HPDE6-E6E7 (cell line): ENCODE measurements around the gene DYDC2.
A peak's percentile ranks its signal among the peaks of the same experiment; 100 is the strongest.

Experiments used
- DNase-seq: peaks from one replicate; pipeline ENCODE4 v3.0.0; 2011; ENCODE audit warnings: missing footprints; ENCODE audit errors: extremely low spot score

DYDC2 gene

DNA sequence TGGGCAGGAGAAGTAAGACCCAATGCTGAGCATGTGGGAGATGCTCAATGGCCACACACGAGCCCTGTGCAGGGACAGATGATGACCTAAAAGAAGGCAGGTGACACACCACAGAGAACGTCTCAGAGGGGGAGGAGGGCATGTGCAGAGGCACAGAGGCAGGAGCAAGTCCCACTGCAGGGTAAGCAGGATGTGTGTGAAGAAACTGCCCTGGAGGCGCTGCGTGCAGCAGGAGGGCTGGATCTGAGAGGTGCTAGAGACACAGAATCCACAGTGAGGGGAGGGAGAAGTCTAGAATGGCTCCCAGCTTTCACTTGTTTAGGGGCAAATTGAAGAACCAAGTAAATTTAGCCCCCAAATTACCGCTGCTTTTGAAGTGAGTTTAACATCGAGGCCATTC lies 14.9 kb downstream of the DYDC2 start:
- no peak for DNase-seq

DNA sequence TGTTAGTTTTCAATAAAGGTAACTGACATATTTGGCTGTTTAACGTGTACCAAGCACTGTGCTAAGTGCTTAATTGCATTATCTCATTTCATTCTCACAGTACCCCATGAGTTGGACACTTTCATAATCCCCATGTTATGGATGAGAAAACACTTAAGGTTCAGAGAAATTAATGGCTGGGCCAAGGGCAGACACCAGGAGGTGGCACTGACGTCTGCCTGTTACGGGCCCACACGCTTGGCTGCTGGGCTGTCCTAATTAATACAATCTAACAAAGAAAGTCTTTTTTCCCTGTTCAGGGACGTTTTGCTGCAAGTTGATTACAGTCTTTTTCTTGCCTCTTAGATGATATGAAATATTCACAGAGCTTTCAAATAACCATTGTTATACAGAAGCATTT lies 16.1 kb downstream of the DYDC2 start:
- DNase-seq: no peak

DNA sequence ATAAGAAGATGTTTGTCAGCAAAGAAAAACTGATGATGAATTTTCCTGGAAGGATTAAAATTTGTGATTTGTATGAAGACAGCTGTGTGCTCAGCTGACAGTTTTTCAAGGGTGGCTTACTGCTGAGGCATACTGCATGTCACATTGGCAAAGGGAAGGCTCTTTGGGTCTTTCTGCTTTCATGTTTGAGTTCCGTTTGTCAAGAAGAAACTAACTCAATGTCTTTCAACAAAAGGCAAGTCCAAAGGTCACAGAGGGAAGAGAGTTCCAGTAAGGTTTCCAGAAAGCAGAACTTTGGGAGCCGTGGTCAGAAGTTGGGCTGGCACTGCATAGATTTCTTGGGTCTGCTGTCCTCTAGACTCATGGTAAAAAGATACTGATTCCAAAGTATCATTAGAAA lies 16.9 kb downstream of the DYDC2 start:
- DNase-seq: no peak

DNA sequence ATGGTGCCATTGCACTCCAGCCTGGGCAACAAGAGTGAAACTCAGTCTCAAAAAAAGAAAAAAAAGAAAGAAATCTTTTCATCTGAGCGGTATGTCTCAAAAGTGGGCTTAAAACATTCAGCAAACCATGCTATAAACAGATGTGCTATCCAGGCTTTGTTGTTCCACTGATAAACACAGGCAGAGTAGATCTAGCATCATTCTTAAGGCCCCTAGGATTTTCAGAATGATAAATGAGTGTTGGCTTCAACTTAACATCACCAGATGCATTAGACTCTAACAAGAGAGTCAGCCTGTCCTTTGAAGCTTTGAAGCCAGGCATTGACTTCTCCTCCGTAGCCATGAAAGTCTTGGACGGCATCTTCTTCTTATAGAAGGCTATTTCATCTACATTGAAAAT lies 23.1 kb downstream of the DYDC2 start:
- DNase-seq: no peak

DNA sequence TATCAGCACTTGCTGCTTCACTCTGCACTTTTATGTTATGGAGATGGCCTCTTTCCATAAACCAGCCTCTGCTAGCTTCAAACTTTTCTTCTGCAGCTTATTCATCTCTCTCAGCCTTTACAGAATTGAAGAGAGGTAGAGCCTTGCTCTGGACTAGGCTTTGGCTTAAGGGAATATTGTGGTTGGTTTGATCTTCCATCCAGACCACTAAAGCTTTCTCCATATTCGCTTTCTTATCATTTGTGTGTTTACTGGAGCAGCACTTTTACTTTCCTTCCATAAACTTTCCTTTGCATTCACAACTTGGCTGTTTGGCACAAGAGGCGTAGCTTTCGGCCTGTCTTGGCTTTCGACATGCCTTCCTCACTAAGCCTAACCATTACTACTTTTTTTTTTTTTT lies 23.6 kb downstream of the DYDC2 start:
- no peak for DNase-seq

DNA sequence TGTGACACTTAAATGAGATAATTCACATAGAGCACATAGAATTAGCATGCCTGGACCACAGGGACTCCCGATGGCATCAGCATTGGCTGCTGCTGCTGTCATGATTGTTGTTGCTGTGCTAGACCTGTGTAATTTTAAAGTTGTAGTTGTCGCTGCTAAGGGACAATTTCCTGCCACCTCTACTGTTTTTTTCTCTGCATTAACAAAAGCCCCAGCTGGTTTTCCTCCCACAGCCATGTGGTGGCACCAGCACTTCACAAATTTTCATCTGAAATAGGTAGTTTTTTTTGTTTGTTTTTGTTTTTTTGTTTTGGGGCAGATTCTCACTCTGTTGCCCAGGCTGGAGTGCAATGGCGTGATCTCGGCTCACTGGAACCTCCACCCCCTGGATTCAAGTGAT lies 26.4 kb downstream of the DYDC2 start:
- DNase-seq: peak; percentile 43

DNA sequence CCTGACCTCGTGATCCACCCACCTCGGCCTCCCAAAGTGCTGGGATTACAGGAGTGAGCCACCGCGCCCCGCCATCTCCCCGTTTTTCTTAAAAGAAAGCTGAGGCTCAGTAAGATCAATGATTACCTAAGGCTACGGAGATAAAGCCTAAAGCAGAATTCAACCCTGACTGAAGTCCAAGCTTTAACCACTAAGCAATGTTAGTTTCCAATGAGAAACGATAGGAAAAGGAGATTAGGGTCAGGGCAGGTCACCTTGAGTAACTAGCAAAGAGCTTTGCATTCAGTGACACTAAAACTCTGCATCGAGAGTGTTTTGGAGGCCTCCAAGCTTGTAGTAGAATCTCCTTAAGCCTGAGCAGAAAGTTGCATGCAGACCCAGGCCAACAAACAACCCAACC lies 34.2 kb downstream of the DYDC2 start:
- no peak for DNase-seq

DNA sequence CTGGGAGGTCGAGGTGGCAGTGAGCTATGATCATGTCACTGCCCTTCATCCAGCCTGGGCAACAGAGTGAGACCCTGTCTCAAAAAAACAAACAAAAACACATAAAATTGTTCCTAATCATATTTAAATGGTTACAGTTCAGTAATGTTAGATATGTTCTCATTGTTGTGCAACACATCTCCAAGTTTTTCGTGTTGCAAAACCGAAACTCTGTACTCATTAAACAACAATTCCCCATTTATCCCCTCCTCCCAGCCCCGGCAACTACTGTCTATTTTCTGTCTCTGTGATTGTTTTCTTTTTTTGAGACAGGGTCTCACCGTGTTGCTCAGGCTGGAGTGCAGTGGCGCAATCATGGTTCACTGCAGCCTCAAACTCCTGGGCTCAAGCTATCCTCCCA lies 35.7 kb downstream of the DYDC2 start:
- DNase-seq: no peak

DNA sequence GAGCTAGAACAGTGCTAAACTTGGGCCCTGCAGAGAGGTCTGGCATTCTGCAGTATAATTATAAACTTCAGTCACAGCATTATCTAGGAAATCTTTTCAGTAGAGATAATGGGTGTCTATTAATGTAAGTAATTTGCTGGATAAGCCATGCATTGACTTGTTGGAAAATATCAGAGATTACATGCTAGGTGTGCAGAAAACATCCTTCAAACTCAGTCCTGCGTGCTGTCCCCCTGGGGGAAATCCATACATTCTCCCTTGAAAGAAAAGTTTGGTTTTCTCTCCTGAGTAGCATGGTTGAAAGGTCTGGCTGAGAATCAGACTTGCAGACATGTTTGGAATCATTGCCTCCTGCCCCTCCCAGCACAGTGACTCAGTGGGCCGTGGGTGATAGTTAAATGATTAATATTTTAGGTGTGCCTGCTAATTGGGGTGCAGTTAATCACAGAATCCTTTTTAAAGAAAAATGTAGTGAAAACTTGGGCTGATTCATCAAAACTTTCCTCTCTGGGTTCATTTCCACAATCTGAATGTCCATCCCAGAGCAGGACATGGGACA lies 37.9 kb downstream of the DYDC2 start:
- DNase-seq: no peak

DNA sequence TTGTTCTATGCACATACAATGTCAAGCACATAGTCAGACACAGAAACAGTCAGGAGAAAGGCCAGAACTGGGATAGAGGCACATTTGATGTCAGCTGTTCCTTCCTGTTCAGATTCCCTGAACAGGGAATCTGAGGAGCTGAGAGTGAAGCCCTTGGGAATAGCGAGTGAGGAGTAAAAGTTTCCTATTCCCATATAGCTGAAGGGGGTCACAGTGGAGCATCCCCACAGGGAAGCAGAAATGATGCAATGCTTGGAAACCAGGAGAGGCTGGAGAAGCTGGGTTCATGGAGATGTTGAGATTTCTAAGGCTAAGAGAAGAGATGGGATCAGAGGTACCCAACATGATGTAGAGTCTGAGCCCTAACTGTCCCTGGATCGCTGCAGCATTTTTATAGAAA lies 40.4 kb downstream of the DYDC2 start:
- no peak for DNase-seq

DNA sequence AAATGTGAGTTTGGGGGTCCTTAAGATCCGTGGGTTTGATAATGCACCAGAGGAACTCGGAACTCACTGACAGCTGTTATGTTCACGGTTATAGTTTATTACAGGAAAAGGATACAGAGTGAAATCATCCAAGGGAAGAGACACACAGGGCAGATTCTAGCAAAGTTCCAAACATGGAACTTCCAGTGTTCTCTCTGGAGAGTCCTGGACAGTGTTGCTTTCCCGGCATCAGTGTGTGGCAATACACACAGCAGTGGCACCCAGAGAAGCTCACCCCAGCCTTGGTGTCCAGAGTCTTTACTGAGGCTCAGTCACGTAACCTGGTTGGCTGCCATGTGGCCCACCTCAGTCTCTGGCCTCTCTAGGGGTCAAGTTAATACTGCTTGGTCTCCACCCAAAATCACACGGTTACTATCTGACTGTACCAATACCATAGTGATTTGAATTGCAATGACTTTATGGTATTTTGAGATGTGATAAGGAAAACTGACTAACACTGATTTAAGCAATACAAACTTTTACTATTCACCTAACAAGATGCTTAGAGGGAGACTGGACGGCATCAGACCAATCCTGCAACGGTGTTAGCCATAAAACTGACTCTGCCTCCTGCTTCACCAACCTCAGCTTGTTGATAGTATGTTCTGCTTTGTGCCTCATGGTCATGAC lies 43.7 kb downstream of the DYDC2 start:
- no peak for DNase-seq

DNA sequence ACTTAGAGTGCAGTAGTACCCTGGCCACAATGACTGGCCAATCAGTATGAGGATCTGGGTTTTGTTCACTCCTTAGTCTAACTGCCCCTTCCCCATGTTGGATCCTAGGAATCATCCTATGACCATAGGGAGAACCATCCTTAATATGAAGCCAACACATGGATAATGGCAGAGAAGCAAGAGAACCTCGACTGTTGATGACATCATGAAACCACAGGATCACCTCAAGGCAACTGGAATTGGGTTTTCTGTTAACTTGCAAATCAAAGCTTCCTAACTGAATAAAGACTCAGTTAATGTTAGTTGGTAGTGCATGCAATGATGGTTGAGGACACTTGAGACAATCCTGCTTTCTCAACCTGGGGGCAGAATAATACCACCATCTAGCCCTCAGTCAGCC lies 48.5 kb downstream of the DYDC2 start:
- DNase-seq: no peak

DNA sequence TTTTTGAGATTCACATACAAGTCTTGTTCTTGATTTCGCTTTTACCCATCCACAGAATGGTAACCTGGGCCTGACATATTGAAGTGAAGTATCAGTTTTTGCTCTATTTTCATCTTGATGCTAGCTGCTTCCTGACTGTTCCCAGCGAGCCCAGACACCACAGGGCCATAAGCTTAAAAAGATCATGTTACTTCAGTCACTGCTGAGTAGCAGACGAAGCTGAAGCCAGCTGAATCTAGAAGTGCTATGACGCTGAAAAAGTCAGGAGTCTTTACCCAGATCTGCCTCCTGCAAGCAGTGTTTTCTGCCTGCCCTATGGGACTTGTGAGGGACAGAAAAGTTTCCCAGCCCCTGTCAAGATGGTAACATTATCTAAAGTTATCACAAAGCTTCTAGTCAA lies 49.0 kb downstream of the DYDC2 start:
- DNase-seq: no peak

DNA sequence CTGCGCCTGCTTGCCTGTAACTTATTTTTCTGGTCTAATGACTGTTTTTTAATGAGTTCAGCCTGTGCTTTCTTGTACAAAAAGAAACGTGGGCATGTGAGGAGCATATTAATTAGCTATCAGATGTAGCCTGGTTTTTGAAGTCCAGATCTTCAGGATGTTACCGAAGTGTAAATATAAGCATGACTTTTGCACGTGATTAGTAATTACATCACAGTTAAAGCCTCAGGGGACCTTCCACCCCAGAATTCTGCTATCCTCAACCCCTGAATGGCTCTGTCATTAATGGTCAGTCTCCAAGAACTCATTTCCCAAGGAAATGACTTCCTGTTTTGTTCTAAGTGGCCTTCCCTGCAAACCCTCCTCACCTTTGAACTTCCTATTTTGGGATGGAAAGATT lies 49.6 kb downstream of the DYDC2 start:
- DNase-seq: no peak

DNA sequence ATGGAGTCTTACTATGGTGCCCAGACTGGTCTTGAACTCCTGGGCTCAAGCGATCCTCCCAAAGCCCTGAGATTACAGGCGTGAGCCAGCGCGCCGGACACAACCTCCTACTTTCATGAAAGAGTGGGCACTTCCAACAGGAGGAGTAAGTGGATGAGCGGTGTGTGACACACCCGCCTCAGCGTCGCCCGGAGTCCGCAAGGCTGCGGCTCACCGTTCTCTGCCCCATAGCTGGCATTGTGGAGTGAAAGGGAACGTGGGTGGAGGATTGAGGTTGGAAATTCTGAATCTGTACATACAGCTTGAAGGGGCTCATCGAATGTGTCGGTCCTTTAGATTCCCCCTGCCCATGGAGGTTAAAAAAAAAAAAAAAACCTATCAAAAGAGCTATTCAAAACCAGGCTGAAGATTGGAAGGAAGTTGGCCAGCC lies 51.2 kb downstream of the DYDC2 start:
- DNase-seq: no peak

DNA sequence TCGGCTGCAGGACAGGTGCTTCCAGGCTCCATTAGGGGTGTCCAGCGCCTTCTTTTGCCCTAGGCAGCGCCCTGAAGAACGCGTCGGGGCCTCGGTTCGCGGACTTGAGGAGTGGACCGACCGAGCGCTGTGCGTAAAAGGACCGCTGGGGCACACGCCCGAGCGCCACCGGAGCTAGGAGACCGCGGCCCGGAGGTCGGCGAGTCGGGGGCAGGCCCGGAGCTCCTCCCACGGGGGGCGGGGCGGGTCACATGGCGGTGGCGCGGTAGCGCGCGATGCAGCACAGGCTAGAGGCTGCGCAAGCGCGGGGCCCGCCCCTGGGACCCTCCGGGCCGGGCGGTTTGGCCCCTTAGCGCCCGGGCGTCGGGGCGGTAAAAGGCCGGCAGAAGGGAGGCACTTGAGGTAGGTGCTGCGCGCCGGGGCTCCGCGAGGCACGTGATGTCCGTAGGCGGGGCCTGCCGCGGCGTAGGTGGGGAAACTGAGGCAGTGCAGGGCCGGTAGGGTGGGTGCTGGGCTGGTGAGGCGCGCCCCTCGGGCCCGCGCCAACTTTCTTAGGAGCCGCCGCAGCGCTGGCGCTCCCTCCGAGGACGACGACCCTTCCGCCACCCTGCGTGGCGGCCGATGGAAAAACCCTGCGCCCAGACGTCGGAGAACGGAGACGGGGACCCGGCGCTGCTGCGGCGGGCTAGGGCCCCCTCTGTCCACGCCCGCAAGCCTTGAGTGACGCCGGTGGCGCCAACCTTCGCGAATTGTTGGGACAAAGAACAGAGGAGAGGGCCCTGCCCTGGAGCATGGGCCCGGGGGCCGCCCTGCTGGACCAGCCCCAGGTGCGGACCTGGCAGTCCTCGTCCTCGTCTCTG lies 51.9 kb downstream of the DYDC2 start, which contains the start of gene PRXL2A:
PRXL2A (plus strand) TSS at position 310 of the 860 bp plus-strand sequence. CDS start 11,917 bp downstream, outside the sequence.
- no peak for DNase-seq

DNA sequence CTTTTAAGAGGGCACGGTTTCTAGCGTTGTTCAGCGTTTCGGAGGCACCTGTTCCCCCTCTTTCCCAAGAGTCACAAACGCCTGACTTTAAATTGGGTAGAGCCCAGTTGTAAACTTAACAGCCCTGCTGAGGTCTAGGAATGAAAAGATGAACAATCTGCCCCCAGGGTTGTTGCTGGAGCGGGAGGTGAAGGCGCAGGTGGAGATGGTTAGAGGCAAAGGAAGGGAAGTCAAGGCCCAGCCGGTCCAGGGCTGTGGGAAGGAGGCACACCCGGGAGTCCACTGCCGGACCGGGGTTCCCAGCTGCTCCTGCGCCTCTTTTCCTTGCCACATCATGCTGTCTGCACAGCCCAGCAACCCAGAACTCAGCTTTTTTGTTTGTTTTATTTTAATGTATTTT lies 52.5 kb downstream of the DYDC2 start:
- no peak for DNase-seq

DNA sequence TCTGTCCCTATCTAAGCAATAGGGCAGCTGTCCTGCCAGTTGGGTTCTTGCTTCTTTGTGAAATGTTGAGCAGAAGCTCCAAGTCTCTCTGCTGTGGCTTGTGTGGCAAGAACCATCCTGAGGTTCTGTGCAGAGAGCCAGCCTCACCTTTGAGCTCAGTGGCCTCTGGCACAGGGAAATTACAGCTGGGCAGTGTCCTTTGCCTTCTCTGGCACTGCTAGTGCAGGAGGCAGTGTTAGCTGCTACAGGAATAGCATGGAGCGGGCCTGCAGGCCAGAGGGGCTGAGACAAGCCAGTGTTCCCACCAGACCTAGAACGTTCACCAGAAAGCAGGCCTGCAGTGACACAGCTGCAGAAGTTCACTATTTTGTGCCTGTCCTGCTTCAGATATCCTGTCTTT lies 53.5 kb downstream of the DYDC2 start:
- DNase-seq: no peak

DNA sequence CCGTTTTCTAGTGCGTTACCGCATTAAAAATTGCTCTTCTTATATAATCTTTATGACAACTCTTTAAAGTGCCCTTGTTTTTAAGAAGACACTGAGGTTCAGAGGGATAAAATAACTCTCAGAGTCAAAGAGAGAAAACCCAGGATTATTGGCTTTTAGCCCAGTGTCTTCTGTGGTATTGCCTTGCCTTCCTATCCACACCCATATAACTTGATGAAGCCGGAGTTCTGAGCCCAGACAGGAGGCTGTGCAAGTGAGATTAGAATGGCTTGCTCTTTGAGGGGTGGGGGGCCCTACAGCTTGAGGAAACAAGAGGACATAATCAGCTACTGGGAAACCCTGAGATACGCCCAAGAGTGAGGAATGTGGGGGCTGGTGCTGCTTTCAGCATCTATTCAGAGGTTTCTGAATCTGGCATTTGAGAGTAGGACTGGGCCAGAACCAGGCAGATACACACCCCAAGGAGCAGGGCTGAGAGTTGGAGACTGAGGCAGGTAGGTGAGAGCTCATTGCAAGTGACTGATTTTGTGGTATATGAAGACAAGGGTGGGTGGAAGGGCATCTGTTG lies 54.1 kb downstream of the DYDC2 start:
- no peak for DNase-seq

DNA sequence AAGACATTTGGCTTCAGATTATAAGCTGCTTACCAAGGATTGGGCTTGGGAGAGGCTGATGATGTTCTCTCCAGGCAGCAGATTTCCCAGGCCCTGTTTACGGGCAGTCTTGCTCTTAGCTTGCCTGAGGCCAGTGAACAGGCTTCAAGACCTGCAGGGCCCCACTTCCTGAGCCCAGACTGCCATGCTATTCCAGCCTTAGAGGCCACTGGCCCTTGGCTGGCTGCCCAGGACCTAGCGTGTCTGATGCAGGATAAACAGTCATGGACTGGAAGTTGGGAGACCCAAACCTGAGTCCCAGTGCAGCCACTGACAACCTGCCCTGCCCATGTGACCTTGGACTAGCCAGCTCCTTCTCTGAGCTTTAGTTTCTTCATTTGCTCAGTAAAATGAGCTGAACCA lies 54.7 kb downstream of the DYDC2 start:
- no peak for DNase-seq

DNA sequence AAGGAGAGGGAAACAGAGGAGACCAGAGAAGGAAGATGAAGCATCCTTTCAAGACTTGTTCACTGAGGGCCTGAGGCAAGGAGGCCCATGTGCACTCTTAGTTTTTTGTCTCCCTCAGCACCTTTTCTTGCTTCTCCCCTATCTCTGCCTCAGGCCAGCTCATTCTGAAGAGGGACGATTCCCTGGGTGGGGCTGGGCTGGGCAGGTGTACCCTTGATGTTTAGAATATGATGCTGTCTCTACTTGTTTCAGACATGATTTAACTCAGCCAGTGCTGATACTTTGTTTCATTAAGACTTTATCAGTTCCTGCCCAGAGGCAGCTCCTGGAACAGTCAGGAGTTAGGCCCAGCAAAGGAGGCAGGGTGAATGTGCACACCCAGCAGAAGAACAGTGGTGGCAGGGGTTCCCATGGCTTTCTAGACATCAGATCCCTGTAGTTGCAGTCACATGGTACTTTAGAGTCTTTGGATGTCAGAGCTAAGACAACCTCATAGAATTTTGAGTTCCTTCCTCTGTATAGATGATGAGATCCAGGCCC lies 55.2 kb downstream of the DYDC2 start:
- DNase-seq: no peak

DNA sequence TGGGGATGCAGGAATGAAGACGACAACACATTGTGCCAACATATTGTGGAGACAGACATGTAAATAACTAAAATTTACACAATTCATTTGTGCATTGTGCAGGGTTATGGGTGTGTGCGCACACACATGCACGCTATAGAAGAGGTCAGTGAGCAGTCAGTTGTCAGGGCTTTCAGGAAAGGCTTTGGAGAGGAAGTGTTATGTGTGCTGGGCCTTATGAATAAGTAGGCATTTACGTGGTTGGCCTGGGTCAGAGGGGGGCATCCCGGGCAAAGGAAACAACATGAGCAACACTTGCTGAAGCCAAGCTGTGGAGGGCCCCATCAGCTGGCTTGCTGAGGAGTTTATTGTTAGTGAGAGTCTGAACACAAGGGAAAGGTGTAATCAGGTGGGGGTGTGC lies 55.9 kb downstream of the DYDC2 start:
- DNase-seq: no peak
